Measurements from ENCODE around the gene TOR1AIP2. TPM values are rescaled to one million over a fixed set of nuclear protein-coding genes. Genes with fewer than 3 reads are reported as not detected.
"Not testable (repeated sequence)": the region's sequence is repeated elsewhere in the genome, so short reads cannot be mapped to it uniquely, and the experiment has no call there.

Gene TOR1AIP2
- total RNA-seq, 1 donor from 2014 or later, result 64.2 TPM

DNA sequence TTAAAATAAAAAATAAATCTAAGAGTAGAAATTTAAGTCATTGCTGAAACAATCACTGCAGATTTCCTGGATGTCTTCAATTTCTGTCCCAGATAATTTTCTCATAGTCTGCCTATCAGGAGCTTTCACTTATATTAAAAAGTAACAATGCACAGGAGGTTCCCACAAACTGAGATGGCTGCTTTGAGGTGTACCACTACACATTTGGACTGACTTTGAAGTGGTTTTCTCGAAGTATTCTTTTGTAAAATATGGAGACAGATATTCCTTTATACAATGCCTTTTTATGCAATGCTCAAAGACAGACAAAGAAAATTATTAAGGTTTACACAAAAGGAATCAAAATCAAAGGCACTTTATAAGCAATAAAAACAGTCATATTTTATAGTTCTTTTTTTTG is 24.5 kb downstream of the TOR1AIP2 start:
- H3K36me3 ChIP-seq (ENCODE audit: control insufficient read depth, insufficient read depth, low read length), result peaks cover 17% of the 10 kb centered on the region
- FAIRE-seq (no peak), DNase-seq (ENCODE audit: low read depth) (no peak)
- no peak overlapping the region for H3K4me3 ChIP-seq (ENCODE audit: low read depth, low read length)
- TF ChIP-seq, protein P1, sequence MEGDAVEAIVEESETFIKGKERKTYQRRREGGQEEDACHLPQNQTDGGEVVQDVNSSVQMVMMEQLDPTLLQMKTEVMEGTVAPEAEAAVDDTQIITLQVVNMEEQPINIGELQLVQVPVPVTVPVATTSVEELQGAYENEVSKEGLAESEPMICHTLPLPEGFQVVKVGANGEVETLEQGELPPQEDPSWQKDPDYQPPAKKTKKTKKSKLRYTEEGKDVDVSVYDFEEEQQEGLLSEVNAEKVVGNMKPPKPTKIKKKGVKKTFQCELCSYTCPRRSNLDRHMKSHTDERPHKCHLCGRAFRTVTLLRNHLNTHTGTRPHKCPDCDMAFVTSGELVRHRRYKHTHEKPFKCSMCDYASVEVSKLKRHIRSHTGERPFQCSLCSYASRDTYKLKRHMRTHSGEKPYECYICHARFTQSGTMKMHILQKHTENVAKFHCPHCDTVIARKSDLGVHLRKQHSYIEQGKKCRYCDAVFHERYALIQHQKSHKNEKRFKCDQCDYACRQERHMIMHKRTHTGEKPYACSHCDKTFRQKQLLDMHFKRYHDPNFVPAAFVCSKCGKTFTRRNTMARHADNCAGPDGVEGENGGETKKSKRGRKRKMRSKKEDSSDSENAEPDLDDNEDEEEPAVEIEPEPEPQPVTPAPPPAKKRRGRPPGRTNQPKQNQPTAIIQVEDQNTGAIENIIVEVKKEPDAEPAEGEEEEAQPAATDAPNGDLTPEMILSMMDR (IDR thresholded peaks at IDR 0.05; ENCODE audit: insufficient read depth, low read length, severe bottlenecking), result no peak
- no peaks in the 10 kb centered on the region for H3K27me3 ChIP-seq (ENCODE audit: control insufficient read depth, insufficient read depth, low read length)

DNA sequence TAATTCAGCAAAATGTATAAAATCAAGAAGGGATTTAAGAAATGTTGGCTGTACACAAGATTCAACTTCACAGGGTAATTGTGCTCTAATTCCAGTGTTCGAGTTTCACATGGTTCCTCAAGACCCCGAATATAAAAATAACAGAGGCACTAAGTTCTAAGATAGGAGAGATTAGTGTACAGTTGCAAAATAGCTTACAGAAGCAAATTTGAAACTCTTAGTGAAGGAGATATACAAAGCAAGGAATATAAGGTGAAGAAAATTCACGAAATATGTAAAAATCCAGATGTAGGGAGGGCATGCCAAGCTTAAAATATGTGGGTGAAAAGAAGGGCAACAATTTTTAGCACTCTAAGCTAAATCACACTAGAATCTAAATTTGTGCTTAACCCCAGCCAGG is 29.4 kb downstream of the TOR1AIP2 start:
- no peak overlapping the region for H3K4me3 ChIP-seq (ENCODE audit: low read depth, low read length)
- peaks cover 24% of the 10 kb centered on the region for H3K36me3 ChIP-seq (ENCODE audit: control insufficient read depth, insufficient read depth, low read length)
- no peaks in the 10 kb centered on the region for H3K27me3 ChIP-seq (ENCODE audit: control insufficient read depth, insufficient read depth, low read length)
- TF ChIP-seq, protein P1 (IDR thresholded peaks at IDR 0.05; ENCODE audit: insufficient read depth, low read length, severe bottlenecking), result no peak
- FAIRE-seq (no peak), DNase-seq (ENCODE audit: low read depth) (no peak)

DNA sequence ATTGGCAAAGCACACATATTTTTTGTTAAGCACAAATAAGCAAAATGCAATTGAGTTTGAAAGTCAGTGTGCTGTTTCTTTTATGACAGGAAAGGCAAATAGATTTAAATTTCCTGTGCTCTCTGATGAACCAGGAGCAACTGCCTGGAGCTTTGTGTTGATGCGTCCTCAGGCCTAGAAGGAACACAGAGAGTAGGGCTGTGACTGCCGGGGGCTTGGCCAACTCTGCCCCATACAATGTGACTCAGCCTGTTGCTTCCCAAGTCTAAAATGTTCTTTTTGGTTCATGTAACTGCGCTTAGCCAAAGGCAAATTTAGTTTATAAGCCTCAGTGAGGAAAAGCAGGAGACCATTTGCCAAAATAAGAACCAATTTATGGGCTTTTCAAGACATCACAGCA is 37.5 kb downstream of the TOR1AIP2 start:
- TF ChIP-seq, protein P1 (IDR thresholded peaks at IDR 0.05; ENCODE audit: insufficient read depth, low read length, severe bottlenecking), result no peak
- no peaks in the 10 kb centered on the region for H3K27me3 ChIP-seq (ENCODE audit: control insufficient read depth, insufficient read depth, low read length)
- DNase-seq (ENCODE audit: low read depth), result no peak
- H3K4me3 ChIP-seq (ENCODE audit: low read depth, low read length), result no peak overlapping the region
- peaks cover 1% of the 10 kb centered on the region for H3K36me3 ChIP-seq (ENCODE audit: control insufficient read depth, insufficient read depth, low read length)
- FAIRE-seq, result no peak

DNA sequence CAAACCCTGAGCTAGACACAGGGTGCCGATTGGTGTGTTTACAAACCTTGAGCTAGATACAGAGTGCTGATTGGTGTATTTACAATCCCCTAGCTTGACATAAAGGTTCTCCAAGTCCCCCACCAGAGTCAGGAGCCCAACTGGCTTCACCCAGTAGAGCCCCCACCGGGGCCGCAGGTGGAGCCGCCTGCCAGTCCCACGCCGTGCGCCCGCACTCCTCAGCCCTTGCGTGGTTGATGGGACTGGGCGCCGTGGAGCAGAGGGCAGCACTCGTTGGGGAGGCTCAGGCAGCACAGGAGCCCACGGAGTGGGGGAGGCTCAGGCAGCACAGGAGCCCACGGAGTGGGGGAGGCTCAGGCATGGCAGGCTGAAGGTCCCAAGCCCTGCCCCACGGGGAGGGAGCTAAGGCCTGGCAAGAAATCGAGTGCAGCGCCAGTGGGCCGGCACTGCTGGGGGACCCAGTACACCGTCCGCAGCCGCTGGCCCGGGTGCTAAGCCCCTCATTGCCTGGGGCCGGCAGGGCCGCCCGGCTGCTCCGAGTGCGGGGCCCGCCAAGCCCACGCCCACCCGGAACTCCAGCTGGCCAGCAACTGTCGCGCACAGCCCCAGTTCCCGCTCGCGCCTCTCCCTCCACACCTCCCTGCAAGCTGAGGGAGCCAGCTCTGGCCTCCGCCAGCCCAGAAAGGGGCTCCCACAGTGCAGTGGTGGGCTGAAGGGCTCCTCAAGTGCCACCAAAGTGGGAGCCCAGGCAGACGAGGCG is 40.7 kb downstream of the TOR1AIP2 start:
- not testable (repeated sequence) for H3K4me3 ChIP-seq (ENCODE audit: low read depth, low read length); H3K27me3 ChIP-seq (ENCODE audit: control insufficient read depth, insufficient read depth, low read length); H3K36me3 ChIP-seq (ENCODE audit: control insufficient read depth, insufficient read depth, low read length); FAIRE-seq; DNase-seq (ENCODE audit: low read depth)

DNA sequence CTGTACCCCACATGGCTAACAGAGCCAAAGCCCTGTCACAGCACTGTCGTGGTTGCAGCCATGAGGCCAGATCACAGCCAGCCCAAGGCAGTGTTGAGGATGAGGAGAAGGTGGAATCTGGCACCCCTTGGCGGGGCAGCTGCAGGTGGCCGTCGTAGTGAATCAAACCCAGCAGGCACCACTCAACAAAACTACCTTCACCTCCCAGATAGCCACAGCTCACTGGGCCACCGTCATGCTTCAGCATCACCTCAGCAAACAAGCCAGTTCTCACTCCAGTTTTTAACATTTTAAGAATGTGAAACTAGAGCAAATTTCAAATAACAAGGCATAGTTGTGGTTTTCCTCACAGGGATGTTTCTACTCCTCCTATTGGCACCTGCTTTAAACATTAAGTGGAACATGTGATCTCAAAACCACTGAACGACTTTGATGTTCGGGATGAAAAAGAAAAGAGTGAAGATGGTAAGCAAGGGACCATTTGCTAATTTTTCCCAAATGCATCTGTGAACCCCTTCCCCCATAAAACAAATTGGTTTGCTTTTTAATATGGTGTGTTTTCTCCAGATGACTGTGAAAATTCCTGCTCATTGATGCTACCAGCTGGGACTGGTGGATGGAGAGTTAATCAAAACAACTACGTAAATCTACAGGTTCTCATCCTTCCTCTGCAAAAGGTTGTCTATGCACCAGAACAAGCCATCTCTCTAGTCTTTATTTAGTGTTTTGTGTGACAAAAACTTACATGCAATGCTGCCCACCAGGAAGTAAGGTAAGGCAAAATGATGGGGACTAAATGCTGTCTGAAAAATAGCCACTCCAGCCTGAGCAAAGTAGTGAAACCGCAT is 45.5 kb downstream of the TOR1AIP2 start:
- TF ChIP-seq, protein P1 (IDR thresholded peaks at IDR 0.05; ENCODE audit: insufficient read depth, low read length, severe bottlenecking), result no peak
- no peaks in the 10 kb centered on the region for H3K27me3 ChIP-seq (ENCODE audit: control insufficient read depth, insufficient read depth, low read length)
- H3K36me3 ChIP-seq (ENCODE audit: control insufficient read depth, insufficient read depth, low read length), result no peaks in the 10 kb centered on the region
- no peak overlapping the region for H3K4me3 ChIP-seq (ENCODE audit: low read depth, low read length)
- FAIRE-seq (no peak), DNase-seq (ENCODE audit: low read depth) (no peak)

DNA sequence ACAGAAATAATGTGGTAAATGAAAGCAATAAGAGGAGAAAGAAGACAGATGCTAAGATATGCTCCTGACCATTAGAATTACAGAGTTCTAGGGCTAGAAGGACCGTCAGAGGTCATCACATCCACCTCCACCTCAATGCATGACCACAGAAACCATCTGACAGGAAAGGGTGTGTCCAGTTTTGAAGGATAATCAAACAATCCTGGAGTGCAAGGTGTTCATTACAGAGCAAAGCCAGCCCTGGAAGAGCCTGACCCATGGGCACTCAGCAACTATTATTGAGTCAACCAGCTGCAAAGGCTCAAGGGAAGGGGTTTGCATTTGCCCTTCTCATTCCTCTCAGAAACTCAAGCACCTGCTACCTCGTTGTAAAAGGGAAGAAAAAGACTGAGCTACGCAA is 46.4 kb downstream of the TOR1AIP2 start:
- no peak for FAIRE-seq
- Histone ChIP-seq H3K4me3 (ENCODE audit: low read depth, low read length) (no peak overlapping the region), H3K27me3 (ENCODE audit: control insufficient read depth, insufficient read depth, low read length) (no peaks in the 10 kb centered on the region), H3K36me3 (ENCODE audit: control insufficient read depth, insufficient read depth, low read length) (no peaks in the 10 kb centered on the region)
- DNase-seq (ENCODE audit: low read depth), result peak; percentile 13
- TF ChIP-seq, protein P1 (IDR thresholded peaks at IDR 0.05; ENCODE audit: insufficient read depth, low read length, severe bottlenecking), result no peak
